GM23248 (cell line): ENCODE data around the gene IGSF22. TPM values are rescaled to one million over a fixed set of nuclear protein-coding genes. Genes with fewer than 3 reads are reported as not detected.

ENCODE experiments used
- DNase-seq: peaks from one replicate; pipeline ENCODE4 v3.0.0-alpha.2; 2015
- H2AFZ ChIP-seq: fragments of 200-600 bp; sonication (generic); 2 replicates; pipeline ENCODE4 v1.6.1; 2016; ENCODE audit warnings: antibody characterized with exemption
- H3F3A ChIP-seq: fragments of 200-600 bp; sonication (generic); 2 replicates; pipeline ENCODE4 v1.6.1; 2016; ENCODE audit warnings: mild to moderate bottlenecking, antibody characterized with exemption, mixed run types; ENCODE audit not compliant: insufficient read depth
- H3K27ac ChIP-seq: fragments of 200-600 bp; sonication (generic); 2 replicates; pipeline ENCODE4 v1.5.1; 2016; ENCODE audit warnings: mild to moderate bottlenecking
- H3K27me3 ChIP-seq: fragments of 200-600 bp; sonication (generic); replicated peaks from 2 replicates; pipeline ENCODE4 v1.6.1; 2016; ENCODE audit warnings: mild to moderate bottlenecking; ENCODE audit not compliant: insufficient read depth
- H3K36me3 ChIP-seq: fragments of 200-600 bp; sonication (generic); 2 replicates; pipeline ENCODE4 v1.6.1; 2016; ENCODE audit warnings: low read depth, mild to moderate bottlenecking
- H3K4me1 ChIP-seq: fragments of 200-600 bp; sonication (generic); 2 replicates; pipeline ENCODE4 v1.6.1; 2016; ENCODE audit warnings: mild to moderate bottlenecking; ENCODE audit not compliant: insufficient read depth
- H3K4me2 ChIP-seq: fragments of 200-600 bp; sonication (generic); one replicate; pipeline ENCODE4 v1.6.1; 2016; ENCODE audit warnings: mild to moderate bottlenecking; ENCODE audit not compliant: unreplicated experiment
- H3K4me3 ChIP-seq: fragments of 200-600 bp; sonication (generic); 2 replicates; pipeline ENCODE4 v1.5.1; 2016; ENCODE audit warnings: mild to moderate bottlenecking
- H3K79me2 ChIP-seq: fragments of 200-600 bp; sonication (generic); 2 replicates; pipeline ENCODE4 v1.6.1; 2016; ENCODE audit warnings: mild to moderate bottlenecking; ENCODE audit not compliant: insufficient read depth
- H3K9ac ChIP-seq: fragments of 200-600 bp; sonication (generic); 2 replicates; pipeline ENCODE4 v1.6.1; 2016; ENCODE audit warnings: mild to moderate bottlenecking
- H3K9me2 ChIP-seq: fragments of 200-600 bp; sonication (generic); 2 replicates; pipeline ENCODE4 v1.6.1; 2016; ENCODE audit warnings: mixed run types, mild to moderate bottlenecking, moderate library complexity; ENCODE audit not compliant: insufficient read depth
- H3K9me3 ChIP-seq: fragments of 200-600 bp; sonication (generic); one replicate; pipeline ENCODE4 v1.6.1; 2017; ENCODE audit warnings: low read depth
- H4K20me1 ChIP-seq: fragments of 200-600 bp; sonication (generic); 2 replicates; pipeline ENCODE4 v1.6.0; 2016; ENCODE audit not compliant: insufficient read depth
- EZH2 ChIP-seq: fragments of 200-600 bp; sonication (generic); IDR thresholded peaks from 2 replicates; pipeline ENCODE4 v1.6.1; 2018; ENCODE audit warnings: antibody characterized with exemption, mild to moderate bottlenecking; ENCODE audit not compliant: insufficient read depth, poor library complexity, severe bottlenecking
- EZH2phosphoT487 ChIP-seq: fragments of 200-600 bp; sonication (generic); IDR thresholded peaks from 2 replicates; pipeline ENCODE4 v1.6.1; 2018; ENCODE audit warnings: antibody characterized with exemption, moderate library complexity, mild to moderate bottlenecking, low read depth; ENCODE audit not compliant: insufficient read depth
- WGBS, 2 experiments: methylation state at CpG; one replicate each; pipeline ENCODE4 v1.1.6; 2015 to 2017; ENCODE audit warnings: low lambda C conversion rate in 2 of 2, low coverage in 1 of 2; ENCODE audit errors: missing lambda C conversion rate in 2 of 2; 5-methylcytosine and 5-hydroxymethylcytosine counted together
- in situ Hi-C: fragments of 300-500 bp; cut with MboI; formaldehyde crosslinking; loops from 2 replicates; pipeline ENCODE4 v1.15.0; 2020
- polyA plus RNA-seq: library from polyadenylated mRNA; unstranded; fragments of >200 nt; fragmentation: Nextera tagmentation; extraction: Ambion mirVana; gene quantifications from 2 replicates; pipeline ENCODE4 v1.2.1, GENCODE V29; 2016
- total RNA-seq: library from RNA; depleted of rRNA; stranded (reverse); fragments of >200 nt; shearing (Covaris generic); gene quantifications from 2 replicates; pipeline ENCODE4 v1.2.3, GENCODE V29; 2014; rRNA removed

The IGSF22 gene
- total RNA-seq (not detected in 2 replicates), polyA plus RNA-seq (not detected in 2 replicates)

- in situ Hi-C loops: no loop called here
- H3F3A ChIP-seq: no peaks in the 10 kb centered on the region
- H2AFZ ChIP-seq: no peak within 1 kb of the TSS
- no peaks in the 10 kb centered on the region for H3K4me1 ChIP-seq
- no peaks in the 10 kb centered on the region for H4K20me1 ChIP-seq
- WGBS, 2 experiments: 49 to 55% methylated on average over 4 to 7 of the region's 7 CpGs
- no peaks in the 10 kb centered on the region for H3K27me3 ChIP-seq
- H3K79me2 ChIP-seq: no peaks in the 10 kb centered on the region
- no peak for TF ChIP-seq EZH2
- no peak for TF ChIP-seq EZH2phosphoT487
- no peak within 1 kb of the TSS for H3K9ac ChIP-seq
- H3K4me3 ChIP-seq: no peak within 1 kb of the TSS
- no peaks in the 10 kb centered on the region for H3K36me3 ChIP-seq
- DNase-seq: no peak
- H3K27ac ChIP-seq: no peak within 1 kb of the TSS
- H3K4me2 ChIP-seq: no peak within 1 kb of the TSS
- no peaks in the 10 kb centered on the region for H3K9me3 ChIP-seq
- H3K9me2 ChIP-seq: no peaks in the 10 kb centered on the region
Observed at GRCh38 chr11:18726040-18726439, at the start of gene IGSF22. Gene IGSF22 (minus strand): TSS chr11:18726188. CDS start chr11:18724236, 1,952 bp downstream.

- Histone ChIP-seq H2AFZ (no peak overlapping the region), H3K9me3 (no peaks in the 10 kb centered on the region), H4K20me1 (no peaks in the 10 kb centered on the region), H3K4me2 (no peak overlapping the region), H3F3A (no peaks in the 10 kb centered on the region), H3K4me3 (no peak overlapping the region), H3K4me1 (no peaks in the 10 kb centered on the region), H3K36me3 (no peaks in the 10 kb centered on the region), H3K27ac (no peak overlapping the region), H3K9ac (no peak overlapping the region), H3K79me2 (no peaks in the 10 kb centered on the region), H3K27me3 (peaks cover 18% of the 10 kb centered on the region), H3K9me2 (no peaks in the 10 kb centered on the region)
- TF ChIP-seq EZH2phosphoT487 (no peak), EZH2 (no peak)
- in situ Hi-C loops: no loop called here
- WGBS, 2 experiments: 83% methylated on average over 7 of the region's 7 CpGs
- DNase-seq: no peak
Observed at GRCh38 chr11:18774801-18775200, 48.8 kb upstream of the IGSF22 start.

- TF ChIP-seq EZH2phosphoT487: no peak
- TF ChIP-seq EZH2: no peak
- no peak overlapping the region for H3K4me3 ChIP-seq
- no peaks in the 10 kb centered on the region for H3K36me3 ChIP-seq
- no peaks in the 10 kb centered on the region for H3K9me2 ChIP-seq
- no peak overlapping the region for H3K4me2 ChIP-seq
- no peak for DNase-seq
- H3K4me1 ChIP-seq: no peaks in the 10 kb centered on the region
- no peaks in the 10 kb centered on the region for H3K79me2 ChIP-seq
- H3K9ac ChIP-seq: no peak overlapping the region
- WGBS, 2 experiments: 41 to 58% methylated on average over 3 of the region's 3 CpGs
- in situ Hi-C loops: no loop called here
- H2AFZ ChIP-seq: no peak overlapping the region
- no peaks in the 10 kb centered on the region for H3F3A ChIP-seq
- H4K20me1 ChIP-seq: no peaks in the 10 kb centered on the region
- H3K9me3 ChIP-seq: no peaks in the 10 kb centered on the region
- H3K27ac ChIP-seq: no peak overlapping the region
- peaks cover 18% of the 10 kb centered on the region for H3K27me3 ChIP-seq
Observed at GRCh38 chr11:18773681-18774080, 47.7 kb upstream of the IGSF22 start.

- in situ Hi-C loops: no loop called here
- H3K27me3 ChIP-seq: peaks cover 18% of the 10 kb centered on the region
- DNase-seq: no peak
- no peaks in the 10 kb centered on the region for H3F3A ChIP-seq
- no peaks in the 10 kb centered on the region for H3K9me2 ChIP-seq
- H3K79me2 ChIP-seq: no peaks in the 10 kb centered on the region
- H3K4me2 ChIP-seq: no peak overlapping the region
- no peak overlapping the region for H3K27ac ChIP-seq
- no peak overlapping the region for H3K9ac ChIP-seq
- 62 to 64% methylated on average over 6 to 8 of the region's 8 CpGs for WGBS, 2 experiments
- H3K36me3 ChIP-seq: no peaks in the 10 kb centered on the region
- no peaks in the 10 kb centered on the region for H4K20me1 ChIP-seq
- no peaks in the 10 kb centered on the region for H3K4me1 ChIP-seq
- no peak overlapping the region for H3K4me3 ChIP-seq
- no peak overlapping the region for H2AFZ ChIP-seq
- H3K9me3 ChIP-seq: no peaks in the 10 kb centered on the region
- TF ChIP-seq EZH2 (no peak), EZH2phosphoT487 (no peak)
Observed at GRCh38 chr11:18773104-18773503, 47.1 kb upstream of the IGSF22 start.

- WGBS, 2 experiments: 18 to 20% methylated on average over 5 of the region's 5 CpGs
- Histone ChIP-seq H2AFZ (no peak overlapping the region), H3K9ac (no peak overlapping the region), H3K27me3 (peaks cover 18% of the 10 kb centered on the region), H3K9me3 (no peaks in the 10 kb centered on the region), H3K4me3 (no peak overlapping the region), H3K27ac (no peak overlapping the region), H3K36me3 (no peaks in the 10 kb centered on the region), H3K79me2 (no peaks in the 10 kb centered on the region), H4K20me1 (no peaks in the 10 kb centered on the region), H3K4me2 (no peak overlapping the region), H3K4me1 (no peaks in the 10 kb centered on the region), H3F3A (no peaks in the 10 kb centered on the region), H3K9me2 (no peaks in the 10 kb centered on the region)
- no peak for TF ChIP-seq EZH2phosphoT487
- TF ChIP-seq EZH2: no peak
- DNase-seq: peak; percentile 43
- in situ Hi-C loops: no loop called here
Observed at GRCh38 chr11:18772211-18772610, 46.2 kb upstream of the IGSF22 start.
